ENCODE measurements around the gene ACSL6.

ACSL6 gene

GRCh38 chr5:131998431-131999040, 12.9 kb downstream of the ACSL6 start:
- no peak for DNase-seq

- no peak for DNase-seq
These were observed 13.7 kb downstream of the ACSL6 start for GRCh38 chr5:131997727-131998117.

GRCh38 chr5:131997026-131997726, 14.3 kb downstream of the ACSL6 start:
- DNase-seq = no peak

GRCh38 chr5:131996210-131997025, 15.0 kb downstream of the ACSL6 start:
- DNase-seq = no peak

GRCh38 chr5:131994533-131995226, 16.8 kb downstream of the ACSL6 start:
- DNase-seq = no peak

- DNase-seq = no peak
These were observed 17.4 kb downstream of the ACSL6 start for GRCh38 chr5:131994090-131994489.

GRCh38 chr5:131993676-131994075, 17.8 kb downstream of the ACSL6 start:
- no peak for DNase-seq

- DNase-seq = no peak
These were observed 19.1 kb downstream of the ACSL6 start for GRCh38 chr5:131992370-131992769.

- DNase-seq = no peak
These were observed 19.7 kb downstream of the ACSL6 start for GRCh38 chr5:131991593-131992324.

GRCh38 chr5:131990716-131991115, 20.7 kb downstream of the ACSL6 start:
- no peak for DNase-seq

GRCh38 chr5:131988601-131989000, 22.9 kb downstream of the ACSL6 start:
- no peak for DNase-seq

- DNase-seq = no peak
These were observed 24.2 kb downstream of the ACSL6 start for GRCh38 chr5:131987251-131987650.

GRCh38 chr5:131986161-131986912, 25.1 kb downstream of the ACSL6 start:
- DNase-seq = no peak

GRCh38 chr5:131984956-131985665, 26.3 kb downstream of the ACSL6 start:
- DNase-seq = no peak

- DNase-seq = no peak
These were observed 28.1 kb downstream of the ACSL6 start for GRCh38 chr5:131983244-131983771.

GRCh38 chr5:131981516-131981915, 29.9 kb downstream of the ACSL6 start:
- DNase-seq = no peak

GRCh38 chr5:131980696-131981095, 30.8 kb downstream of the ACSL6 start:
- DNase-seq = no peak

- DNase-seq = no peak
These were observed 31.6 kb downstream of the ACSL6 start for GRCh38 chr5:131979816-131980215.

GRCh38 chr5:131977212-131977604, 34.2 kb downstream of the ACSL6 start:
- no peak for DNase-seq

- no peak for DNase-seq
These were observed 34.8 kb downstream of the ACSL6 start for GRCh38 chr5:131976414-131977211.
